Motor neuron (in vitro differentiated cells): ENCODE measurements around the gene NEGR1. TPM values are rescaled to one million over a fixed set of nuclear protein-coding genes. Genes with fewer than 3 reads are reported as not detected.

ENCODE experiments used
- ATAC-seq, 8 experiments: fragments of 200-7000 bp; cut with Tn5 transposase; replicated peaks in 6 of 8; 2 replicates each; pipeline ENCODE4 v1.8.0; 2021; ENCODE audit warnings: mild to moderate bottlenecking in 8 of 8, moderate library complexity in 8 of 8
- H3K27ac ChIP-seq, 2 donors: fragments of 250-450 bp; sonication (Bioruptor Pico); 2 replicates each; pipeline ENCODE4 v1.9.0; 2021; ENCODE audit warnings: antibody characterized with exemption in 2 of 2, mild to moderate bottlenecking in 2 of 2, moderate library complexity in 1 of 2
- H3K4me1 ChIP-seq, 2 donors: fragments of 250-450 bp; sonication (Bioruptor Pico); replicated peaks in 1 of 2; 2 replicates each; pipeline ENCODE4 v1.6.1; 2021; ENCODE audit warnings: antibody characterized with exemption in 2 of 2, mild to moderate bottlenecking in 2 of 2, moderate library complexity in 1 of 2
- H3K4me3 ChIP-seq, 5 donors: fragments of 250-450 bp; sonication (Bioruptor Pico); 2 replicates each; pipeline ENCODE4 v1.9.0; 2021; ENCODE audit warnings: antibody characterized with exemption in 5 of 5, mild to moderate bottlenecking in 5 of 5, moderate library complexity in 4 of 5
- WGBS, 10 experiments: fragments of 450-650 bp; shearing (Covaris generic); methylation state at CpG; one replicate each; pipeline ENCODE4 v1.0.0; 2022; 5-methylcytosine and 5-hydroxymethylcytosine counted together
- in situ Hi-C, 9 experiments: fragments of 400-800 bp; cut with MboI; loops; one replicate each; pipeline ENCODE4 v1.15.0; 2021; ENCODE audit warnings: low sequenced_read_pairs in 9 of 9, low pct_unique_long_range_greater_than_20kb in 2 of 9; ENCODE audit not compliant: unreplicated experiment in 9 of 9
- total RNA-seq, 8 experiments: library from RNA; unstranded; fragments of 300-600 nt; gene quantifications; 2 replicates each; pipeline versions ENCODE4 v1.2.3 to v1.2.4, GENCODE V29; 2022

The NEGR1 gene
- total RNA-seq, 8 experiments from 2014 or later, result 0.63 to 40.6 (median 15.1) TPM

DNA sequence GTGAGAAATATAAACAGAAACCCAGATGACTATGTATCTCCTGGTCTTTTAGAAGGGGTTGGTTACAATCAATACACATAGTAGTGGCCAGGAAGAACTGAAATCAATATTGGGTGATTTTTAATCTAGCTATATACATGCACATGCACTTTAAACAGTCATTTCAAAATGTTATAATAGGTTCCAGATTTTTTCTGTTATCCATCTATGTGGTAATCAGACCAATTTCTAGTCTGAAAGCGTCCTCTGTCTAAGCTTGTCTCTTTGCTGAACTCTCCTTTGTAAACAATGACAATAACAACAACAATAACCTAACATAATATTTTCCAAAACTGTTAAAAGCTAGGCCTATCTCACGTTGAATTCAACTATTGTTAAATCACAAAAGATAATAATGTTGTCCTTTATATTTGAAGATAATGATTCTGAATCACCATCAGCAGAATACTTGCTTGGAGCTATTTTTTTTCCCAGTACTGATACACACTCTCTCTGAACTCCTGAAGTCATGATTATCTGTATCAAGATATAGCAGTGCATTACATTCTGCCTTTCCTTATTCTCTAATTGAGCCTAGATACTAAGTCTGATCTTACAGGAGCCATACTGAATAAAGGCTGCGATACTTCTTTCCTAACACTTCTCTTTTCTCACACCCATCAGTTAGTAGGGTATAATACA lies 704.7 kb downstream of the NEGR1 start:
- H3K4me3 ChIP-seq, result no peak overlapping the region
- H3K4me1 ChIP-seq, result peaks cover 0 to 5% of the 10 kb centered on the region in 2 donors
- no peak for ATAC-seq
- no peak overlapping the region for H3K27ac ChIP-seq
- 31 to 94% (median 76%) methylated on average over 1 to 3 of the region's 3 CpGs for WGBS, 10 experiments
- in situ Hi-C loops, result loop anchor here in 2 of 9 experiments (25.0 kb wide), 1 partner anchor 460 kb away; no protein-coding TSS in a partner anchor

DNA sequence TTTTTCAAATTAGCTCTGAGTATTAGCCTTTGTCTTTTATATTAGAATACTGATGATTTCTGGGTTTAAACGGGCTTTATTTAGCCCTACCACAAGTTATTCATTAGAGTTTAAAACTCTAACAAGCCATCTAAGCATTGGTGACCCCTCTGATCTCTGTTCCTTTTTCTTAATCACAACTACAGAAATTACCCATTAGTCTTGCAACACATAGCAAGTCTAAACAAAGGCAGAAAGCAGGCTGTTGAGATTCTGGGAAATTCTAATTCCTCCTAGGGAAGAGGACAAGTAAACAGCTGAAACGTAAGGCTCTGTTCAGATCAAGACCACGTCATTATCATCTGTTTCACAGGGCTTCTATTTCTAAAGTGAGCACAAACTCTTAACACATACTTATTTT lies 710.3 kb downstream of the NEGR1 start:
- WGBS, 10 experiments, result 13 to 83% (median 75%) methylated on average over 1 to 3 of the region's 3 CpGs
- ATAC-seq, result peak in 3 of 8 experiments; percentile 27 to 47 (median 30)
- H3K4me1 ChIP-seq, result peaks cover 6% of the 10 kb centered on the region in 2 donors
- H3K4me3 ChIP-seq, result no peak overlapping the region
- in situ Hi-C loops, result loop anchor here in 1 of 9 experiments (25.0 kb wide), 1 partner anchor 465 kb away; no protein-coding TSS in a partner anchor
- H3K27ac ChIP-seq, result no peak overlapping the region

GRCh38 chr1:71566413-71566812 lies 715.9 kb downstream of the NEGR1 start:
- Histone ChIP-seq H3K4me1 (no peaks in the 10 kb centered on the region), H3K4me3 (no peak overlapping the region), H3K27ac (no peak overlapping the region)
- WGBS, 10 experiments, result 88 to 100% (median 100%) methylated on average over 1 of the region's 1 CpG; no CpG with 5 or more reads in 1 of the 10 experiments
- ATAC-seq, result no peak
- in situ Hi-C loops, result loop anchor here in 1 of 9 experiments (25.0 kb wide), 1 partner anchor 471 kb away; no protein-coding TSS in a partner anchor

GRCh38 chr1:71565831-71566230 lies 716.5 kb downstream of the NEGR1 start:
- Histone ChIP-seq H3K27ac (no peak overlapping the region), H3K4me1 (no peaks in the 10 kb centered on the region), H3K4me3 (no peak overlapping the region)
- no peak for ATAC-seq
- WGBS, 10 experiments, result 8 to 86% (median 48%) methylated on average over 2 to 3 of the region's 3 CpGs; no CpG with 5 or more reads in 2 of the 10 experiments
- in situ Hi-C loops, result loop anchor here in 1 of 9 experiments (25.0 kb wide), 1 partner anchor 471 kb away; no protein-coding TSS in a partner anchor

- no peak for ATAC-seq
- no peak overlapping the region for H3K4me3 ChIP-seq
- H3K27ac ChIP-seq, result no peak overlapping the region
- in situ Hi-C loops, result loop anchor here in 1 of 9 experiments (25.0 kb wide), 1 partner anchor 472 kb away; no protein-coding TSS in a partner anchor
- no peaks in the 10 kb centered on the region for H3K4me1 ChIP-seq
These were observed 717.1 kb downstream of the NEGR1 start for GRCh38 chr1:71565262-71565661.

- WGBS, 10 experiments, result 0 to 80% (median 29%) methylated on average over 1 of the region's 1 CpG
- H3K4me1 ChIP-seq, result no peaks in the 10 kb centered on the region
- in situ Hi-C loops, result loop anchor here in 1 of 9 experiments (25.0 kb wide), 1 partner anchor 475 kb away; no protein-coding TSS in a partner anchor
- H3K4me3 ChIP-seq, result no peak overlapping the region
- no peak for ATAC-seq
- H3K27ac ChIP-seq, result no peak overlapping the region
These were observed 720.0 kb downstream of the NEGR1 start for GRCh38 chr1:71562298-71562697.

DNA sequence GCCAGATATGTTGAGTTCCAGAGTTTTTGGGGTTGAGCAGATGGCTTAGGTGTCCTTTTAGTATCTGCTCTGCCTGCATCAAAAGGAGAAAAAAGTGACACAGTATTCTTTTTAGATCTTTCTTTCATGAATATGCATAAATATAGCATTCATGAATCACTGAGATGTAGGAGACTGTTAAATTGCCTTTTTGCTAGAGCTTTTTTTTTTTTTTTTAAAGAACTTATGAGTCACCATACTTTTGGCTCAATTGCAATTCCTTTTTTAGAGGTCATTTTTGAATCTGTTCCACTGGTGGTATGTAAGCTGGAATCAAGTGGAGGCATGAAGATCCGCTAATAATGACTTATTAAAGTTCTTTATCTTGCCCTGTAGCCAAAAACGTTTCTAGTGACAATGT lies 720.6 kb downstream of the NEGR1 start:
- Histone ChIP-seq H3K27ac (no peak overlapping the region), H3K4me3 (no peak overlapping the region), H3K4me1 (no peaks in the 10 kb centered on the region)
- WGBS, 10 experiments, result 0 to 100% (median 50%) methylated on average over 1 to 2 of the region's 2 CpGs
- ATAC-seq, result peak in 4 of 8 experiments; percentile 19 to 82 (median 42)
- in situ Hi-C loops, result loop anchor here in 1 of 9 experiments (25.0 kb wide), 1 partner anchor 476 kb away; no protein-coding TSS in a partner anchor

- in situ Hi-C loops, result loop anchor here in 1 of 9 experiments (25.0 kb wide), 1 partner anchor 476 kb away; no protein-coding TSS in a partner anchor
- H3K4me1 ChIP-seq, result no peaks in the 10 kb centered on the region
- ATAC-seq, result no peak
- 9 to 100% (median 86%) methylated on average over 1 to 2 of the region's 2 CpGs for WGBS, 10 experiments
- H3K27ac ChIP-seq, result no peak overlapping the region
- no peak overlapping the region for H3K4me3 ChIP-seq
These were observed 721.1 kb downstream of the NEGR1 start for GRCh38 chr1:71561206-71561605.

DNA sequence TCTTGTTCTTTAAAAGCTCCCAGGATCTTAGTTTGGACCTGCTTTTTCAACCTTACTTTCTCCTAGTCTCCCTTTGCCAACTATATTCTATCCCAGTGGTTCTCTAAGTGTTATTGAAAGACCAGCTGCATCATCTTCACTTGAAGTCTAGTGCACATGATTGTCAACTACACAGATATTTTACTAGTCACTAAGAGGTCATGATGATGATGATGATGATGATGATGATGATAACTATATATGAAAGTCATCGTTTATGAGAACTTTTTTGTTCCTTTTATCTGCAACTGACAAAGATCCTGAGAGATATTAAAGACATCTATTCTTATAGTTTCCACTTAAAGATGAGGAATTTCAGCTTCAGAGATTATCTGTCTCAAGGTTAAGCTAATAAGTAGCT lies 722.5 kb downstream of the NEGR1 start:
- no peaks in the 10 kb centered on the region for H3K4me1 ChIP-seq
- no peak overlapping the region for H3K4me3 ChIP-seq
- in situ Hi-C loops, result loop anchor here in 1 of 9 experiments (25.0 kb wide), 1 partner anchor 477 kb away; no protein-coding TSS in a partner anchor
- whole genome bisulfite sequencing, 10 experiments, result 67 to 100% (median 86%) methylated on average over 1 of the region's 1 CpG; no CpG with 5 or more reads in 1 of the 10 experiments
- ATAC-seq, result no peak
- no peak overlapping the region for H3K27ac ChIP-seq

DNA sequence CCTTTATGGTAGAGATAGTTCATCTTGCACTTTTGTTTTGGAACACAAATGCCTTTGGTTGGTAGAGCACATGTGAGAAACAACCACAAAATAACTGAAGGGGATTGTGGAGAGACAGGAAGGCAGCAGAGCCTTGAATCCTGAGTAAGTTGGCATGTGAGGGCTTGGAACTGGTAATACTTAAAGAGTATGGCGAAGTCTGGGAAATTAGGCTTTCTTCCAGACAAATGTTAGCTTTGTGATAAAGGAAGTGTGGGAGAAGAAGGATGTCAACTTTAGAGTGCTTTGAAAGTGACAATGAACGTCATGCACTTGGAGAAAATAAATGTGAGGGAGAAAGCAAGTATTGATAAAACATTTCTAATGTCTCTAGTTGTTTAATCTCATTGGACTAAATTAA lies 725.2 kb downstream of the NEGR1 start:
- no peak overlapping the region for H3K27ac ChIP-seq
- ATAC-seq, result no peak

GRCh38 chr1:71548398-71548890 lies 733.9 kb downstream of the NEGR1 start:
- no peak for ATAC-seq
- Histone ChIP-seq H3K4me3 (no peak overlapping the region), H3K4me1 (no peaks in the 10 kb centered on the region), H3K27ac (no peak overlapping the region)
- 11 to 94% (median 78%) methylated on average over 1 to 7 of the region's 7 CpGs for WGBS, 10 experiments
- in situ Hi-C loops, result loop anchor here in 1 of 9 experiments (25.0 kb wide), 1 partner anchor 461 kb away; the partner anchor contains the start of gene ZRANB2

More for the DNA sequence above, 725.2 kb downstream of the NEGR1 start:
- 55 to 100% (median 88%) methylated on average over 1 to 2 of the region's 2 CpGs for WGBS, 10 experiments
- Histone ChIP-seq H3K4me3 (no peak overlapping the region), H3K4me1 (no peaks in the 10 kb centered on the region)
- in situ Hi-C loops, result loop anchor here in 1 of 9 experiments (25.0 kb wide), 1 partner anchor 480 kb away; no protein-coding TSS in a partner anchor

DNA sequence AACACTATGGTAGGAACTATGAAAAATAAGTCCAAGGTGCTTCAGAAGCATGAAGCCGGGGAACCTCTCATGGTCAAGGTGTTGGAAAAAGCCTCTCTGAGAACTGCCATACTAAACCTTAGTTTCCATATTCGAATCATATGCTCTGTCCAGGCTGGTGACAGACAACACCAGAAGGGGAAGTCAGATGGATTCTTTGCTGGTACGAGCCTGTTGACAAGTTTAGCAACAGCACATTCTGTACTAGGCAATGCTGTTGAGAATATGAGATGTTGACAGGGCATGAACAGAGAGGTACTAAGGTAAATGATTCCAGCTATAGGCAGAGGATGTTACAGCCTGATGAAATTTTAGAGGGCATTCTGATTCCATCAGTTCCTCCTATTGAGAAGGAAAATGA lies 740.2 kb downstream of the NEGR1 start:
- Histone ChIP-seq H3K4me3 (no peak overlapping the region), H3K4me1 (peaks cover 0 to 8% of the 10 kb centered on the region in 2 donors), H3K27ac (no peak overlapping the region)
- 47 to 100% (median 67%) methylated on average over 1 to 3 of the region's 3 CpGs; no CpG with 5 or more reads in 1 of the 10 experiments for WGBS, 10 experiments
- no peak for ATAC-seq
- in situ Hi-C loops, result loop anchor here in 1 of 9 experiments (25.0 kb wide), 1 partner anchor 455 kb away; the partner anchor contains the start of gene ZRANB2

DNA sequence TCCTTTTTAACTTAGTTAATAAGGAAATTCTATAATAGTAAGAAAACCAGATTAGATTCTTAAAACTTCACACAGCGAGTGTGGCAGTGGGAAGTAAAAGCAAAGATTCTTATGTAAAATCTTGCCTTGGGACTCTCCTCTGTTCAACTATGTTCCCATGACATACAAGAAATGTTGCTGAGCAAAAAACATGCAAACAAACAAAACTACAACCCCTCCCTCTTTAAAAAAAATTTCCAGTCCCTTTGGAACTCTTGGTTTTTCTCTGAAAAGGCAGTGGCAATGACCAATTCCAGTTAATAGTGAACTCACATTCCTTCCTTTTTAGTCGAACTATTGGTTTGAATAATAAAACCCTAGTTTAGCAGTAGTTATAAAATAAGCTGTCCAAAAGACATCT lies 748.4 kb downstream of the NEGR1 start:
- H3K4me1 ChIP-seq, result peaks cover 0 to 8% of the 10 kb centered on the region in 2 donors
- in situ Hi-C loops, result loop anchor here in 1 of 9 experiments (25.0 kb wide), 1 partner anchor 447 kb away; the partner anchor contains the start of gene ZRANB2
- H3K27ac ChIP-seq, result no peak overlapping the region
- no peak overlapping the region for H3K4me3 ChIP-seq
- 50 to 100% (median 66%) methylated on average over 1 to 2 of the region's 2 CpGs for WGBS, 10 experiments
- peak in 4 of 8 experiments; percentile 29 to 69 (median 46) for ATAC-seq
